CD8-positive, alpha-beta memory T cell (primary cell): ENCODE results near the gene CCDC18. TPM values are rescaled to one million over a fixed set of nuclear protein-coding genes. Genes with fewer than 3 reads are reported as not detected.
A peak's percentile ranks its signal among the peaks of the same experiment; 100 is the strongest.
"Not testable (repeated sequence)": the region's sequence is repeated elsewhere in the genome, so short reads cannot be mapped to it uniquely, and the experiment has no call there.

Experiments
- CTCF ChIA-PET: fragments of 350-600 bp; sonication (Branson Sonifier 250); formaldehyde crosslinking; loops from one replicate; lab custom pipeline; 2021; ENCODE audit warnings: antibody characterized with exemption; lab: Charles Lee
- POLR2A ChIA-PET: fragments of 350-600 bp; sonication (Branson Sonifier 250); formaldehyde crosslinking; loops from one replicate; lab custom pipeline; 2021; ENCODE audit warnings: antibody characterized with exemption; lab: Charles Lee
- DNase-seq, 5 donors: peaks; one replicate each; pipeline versions ENCODE4 v3.0.0 to v3.0.0-alpha.2; 2020 to 2022; ENCODE audit warnings: mixed read lengths in 1 of 5
- H3K27ac ChIP-seq: one replicate; pipeline ENCODE4 v1.7.0; 2013; ENCODE audit warnings: low read depth, mild to moderate bottlenecking, low read length, moderate library complexity
- H3K27me3 ChIP-seq: 2 replicates; pipeline ENCODE4 v1.7.0; 2013; ENCODE audit warnings: low read length, mild to moderate bottlenecking; ENCODE audit not compliant: insufficient read depth, poor library complexity, severe bottlenecking
- H3K36me3 ChIP-seq: 2 replicates; pipeline ENCODE4 v1.7.0; 2013; ENCODE audit warnings: mild to moderate bottlenecking, low read length, moderate library complexity; ENCODE audit not compliant: insufficient read depth
- H3K4me1 ChIP-seq: 2 replicates; pipeline ENCODE4 v1.7.0; 2013; ENCODE audit warnings: mild to moderate bottlenecking, low read length, moderate library complexity; ENCODE audit not compliant: insufficient read depth
- H3K4me3 ChIP-seq: 2 replicates; pipeline ENCODE4 v1.7.0; 2013; ENCODE audit warnings: mild to moderate bottlenecking, low read length
- H3K9me3 ChIP-seq: 2 replicates; pipeline ENCODE4 v1.7.0; 2013; ENCODE audit warnings: mild to moderate bottlenecking, low read length
- H3K27ac Mint-ChIP-seq, 8 donors: one replicate each; pipeline ENCODE4 v1.8.0; 2020 to 2021; ENCODE audit warnings: mixed read lengths in 8 of 8, mild to moderate bottlenecking in 6 of 8, inconsistent platforms in 3 of 8, moderate library complexity in 3 of 8
- H3K27me3 Mint-ChIP-seq, 2 donors: one replicate each; pipeline ENCODE4 v1.8.0; 2020 to 2021; ENCODE audit warnings: mixed read lengths in 2 of 2, mild to moderate bottlenecking in 1 of 2, moderate library complexity in 1 of 2
- H3K36me3 Mint-ChIP-seq, 3 donors: one replicate each; pipeline ENCODE4 v1.8.0; 2020 to 2021; ENCODE audit warnings: mixed read lengths in 3 of 3, inconsistent platforms in 1 of 3, mild to moderate bottlenecking in 1 of 3
- H3K4me1 Mint-ChIP-seq, 3 donors: one replicate each; pipeline ENCODE4 v1.8.0; 2020 to 2021; ENCODE audit warnings: mixed read lengths in 3 of 3, inconsistent platforms in 1 of 3, mild to moderate bottlenecking in 1 of 3
- H3K4me3 Mint-ChIP-seq, 7 donors: one replicate each; pipeline ENCODE4 v1.8.0; 2020 to 2021; ENCODE audit warnings: mixed read lengths in 7 of 7, mild to moderate bottlenecking in 6 of 7, moderate library complexity in 4 of 7, inconsistent platforms in 2 of 7
- H3K9me3 Mint-ChIP-seq, 5 donors: one replicate each; pipeline ENCODE4 v1.8.0; 2020 to 2022; ENCODE audit warnings: mixed read lengths in 5 of 5, mild to moderate bottlenecking in 3 of 5, moderate library complexity in 2 of 5, inconsistent platforms in 1 of 5
- polyA plus RNA-seq: library from polyadenylated mRNA; unstranded; fragments of 300-500 nt; fragmentation: Illumina TruSeq; gene quantifications from one replicate; pipeline ENCODE4 v1.2.3, GENCODE V29; 2021
- total RNA-seq, 2 experiments: library from RNA; stranded (reverse); gene quantifications; one replicate each; pipeline ENCODE4 v1.2.3, GENCODE V29; 2021

Gene CCDC18
- total and polyA plus RNA-seq, 3 experiments from 2014 or later, result 9.6 to 11.5 (median 10.7) TPM

DNA sequence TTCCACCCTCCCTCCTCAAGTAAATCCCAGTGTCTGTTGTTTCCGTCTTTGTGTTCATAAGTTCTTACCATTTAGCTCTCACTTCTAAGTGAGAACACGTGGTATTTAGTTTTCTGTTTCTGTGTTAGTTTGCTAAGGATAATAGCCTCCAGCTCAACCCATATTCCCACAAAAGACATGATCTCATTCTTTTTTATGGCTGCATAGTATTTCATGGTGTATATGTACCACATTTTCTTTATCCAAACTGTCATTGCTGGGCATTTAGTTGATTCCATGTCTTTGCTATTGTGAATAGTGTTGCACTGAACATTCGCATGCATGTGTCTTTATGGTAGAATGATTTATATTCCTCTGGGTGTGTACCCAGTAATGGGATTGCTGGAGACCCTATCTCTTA lies 5.9 kb upstream of the CCDC18 start:
- H3K4me3 Mint-ChIP-seq, result peak overlapping the region in 4 of 7 donors; percentile 24 to 33 (median 29)
- H3K9me3 Mint-ChIP-seq, H3K27ac ChIP-seq, H3K27me3 Mint-ChIP-seq, H3K27me3 ChIP-seq, DNase-seq, POLR2A ChIA-PET, CTCF ChIA-PET, H3K9me3 ChIP-seq, H3K36me3 ChIP-seq, H3K4me3 ChIP-seq: not testable (repeated sequence)
- H3K4me1 Mint-ChIP-seq, result peaks cover 70 to 81% (median 81%) of the 10 kb centered on the region in 3 donors
- H3K36me3 Mint-ChIP-seq, result peaks cover 6 to 46% (median 6%) of the 10 kb centered on the region in 3 donors
- peaks cover 66% of the 10 kb centered on the region for H3K4me1 ChIP-seq
- peak overlapping the region in 1 of 8 donors; percentile 29 for H3K27ac Mint-ChIP-seq

GRCh38 chr1:93177991-93178390 lies 2.5 kb upstream of the CCDC18 start:
- peak overlapping the region; percentile 97 for H3K27ac ChIP-seq
- POLR2A ChIA-PET, result interaction anchor here (0.6 kb wide), 3 partner anchors 9 to 1064 kb away, joined by 3 read pairs; no protein-coding TSS in a partner anchor

DNA sequence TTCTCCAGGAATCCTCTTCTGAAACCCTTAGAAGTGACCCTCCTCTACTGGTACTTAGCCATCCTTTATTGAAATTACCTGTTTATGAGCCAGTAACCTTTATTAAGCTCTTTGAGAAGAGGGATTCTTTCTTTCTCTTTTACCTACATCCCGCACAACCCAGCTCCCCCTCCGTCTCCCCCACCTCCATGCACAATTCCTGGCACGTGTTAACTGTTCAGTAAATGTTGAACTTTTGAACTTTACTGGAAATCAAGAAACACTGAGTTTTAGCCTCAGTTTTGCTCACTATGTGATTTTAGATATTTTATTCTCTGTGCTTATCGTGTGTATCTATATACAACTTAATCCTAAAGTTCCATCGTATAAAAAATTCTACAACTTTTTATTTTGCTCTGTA lies 2.1 kb upstream of the CCDC18 start:
- H3K27ac Mint-ChIP-seq, result peak overlapping the region in 6 of 8 donors; percentile 6 to 99 (median 92)
- peaks cover 52% of the 10 kb centered on the region for H3K4me1 ChIP-seq
- H3K27ac ChIP-seq, result peak overlapping the region; percentile 97
- no peaks in the 10 kb centered on the region for H3K27me3 Mint-ChIP-seq
- peak overlapping the region; percentile 87 to 97 (median 94) for H3K4me3 Mint-ChIP-seq
- peaks cover 0 to 2% (median 0%) of the 10 kb centered on the region in 5 donors for H3K9me3 Mint-ChIP-seq
- peaks cover 54 to 73% (median 71%) of the 10 kb centered on the region in 3 donors for H3K4me1 Mint-ChIP-seq
- ChIA-PET CTCF (interaction anchor here (1.8 to 2.1 kb wide), 2 partner anchors 12 to 98 kb away, joined by 4 to 5 read pairs; no protein-coding TSS in a partner anchor), POLR2A (interaction anchor here (0.6 to 1.3 kb wide), 2 partner anchors 11 to 1064 kb away, joined by 3 to 7 read pairs; no protein-coding TSS in a partner anchor)
- peaks cover 3 to 40% (median 6%) of the 10 kb centered on the region in 3 donors for H3K36me3 Mint-ChIP-seq
- peak overlapping the region; percentile 99 for H3K4me3 ChIP-seq
- no peaks in the 10 kb centered on the region for H3K27me3 ChIP-seq
- DNase-seq, result no peak
- H3K36me3 ChIP-seq, result peaks cover 3% of the 10 kb centered on the region
- no peaks in the 10 kb centered on the region for H3K9me3 ChIP-seq

More at GRCh38 chr1:93177991-93178390, 2.5 kb upstream of the CCDC18 start:
- peak overlapping the region; percentile 87 to 97 (median 94) for H3K4me3 Mint-ChIP-seq
- Histone ChIP-seq H3K36me3 (peaks cover 3% of the 10 kb centered on the region), H3K27me3 (no peaks in the 10 kb centered on the region), H3K4me1 (peaks cover 57% of the 10 kb centered on the region), H3K9me3 (no peaks in the 10 kb centered on the region), H3K4me3 (peak overlapping the region; percentile 99)
- peak overlapping the region in 7 of 8 donors; percentile 6 to 98 (median 87) for H3K27ac Mint-ChIP-seq
- no peak for DNase-seq
- H3K4me1 Mint-ChIP-seq, result peaks cover 58 to 74% (median 72%) of the 10 kb centered on the region in 3 donors
- H3K36me3 Mint-ChIP-seq, result peaks cover 6 to 42% (median 6%) of the 10 kb centered on the region in 3 donors
- CTCF ChIA-PET, result interaction anchor here (2.1 kb wide), 1 partner anchor 98 kb away, joined by 5 read pairs; no protein-coding TSS in a partner anchor
- H3K9me3 Mint-ChIP-seq, result peaks cover 0 to 2% (median 0%) of the 10 kb centered on the region in 5 donors
- H3K27me3 Mint-ChIP-seq, result no peaks in the 10 kb centered on the region

- peak; percentile 93 to 98 (median 97) for DNase-seq
- Histone ChIP-seq H3K4me1 (peaks cover 39% of the 10 kb centered on the region), H3K27me3 (no peaks in the 10 kb centered on the region), H3K4me3 (peak within 1 kb of the TSS; percentile 99), H3K9me3 (no peaks in the 10 kb centered on the region), H3K36me3 (no peaks in the 10 kb centered on the region), H3K27ac (peak within 1 kb of the TSS; percentile 97)
- POLR2A ChIA-PET, result interaction anchor here (0.8 to 1.3 kb wide), 3 partner anchors 12 to 666 kb away, joined by 3 to 7 read pairs (median 3); no protein-coding TSS in a partner anchor
- H3K9me3 Mint-ChIP-seq, result no peaks in the 10 kb centered on the region
- H3K4me1 Mint-ChIP-seq, result peaks cover 50 to 65% (median 65%) of the 10 kb centered on the region in 3 donors
- CTCF ChIA-PET, result interaction anchor here (1.8 to 2.1 kb wide), 2 partner anchors 14 to 100 kb away, joined by 4 to 5 read pairs; no protein-coding TSS in a partner anchor
- H3K27ac Mint-ChIP-seq, result peak within 1 kb of the TSS; percentile 92 to 100 (median 97)
- H3K4me3 Mint-ChIP-seq, result peak within 1 kb of the TSS; percentile 87 to 97 (median 94)
- H3K27me3 Mint-ChIP-seq, result no peaks in the 10 kb centered on the region
- peaks cover 0 to 31% (median 2%) of the 10 kb centered on the region in 3 donors for H3K36me3 Mint-ChIP-seq
These were observed 420 bp upstream of the CCDC18 start, which contains the start of gene TMED5 for GRCh38 chr1:93179886-93180722. TSS of gene TMED5 (minus strand) at chr1:93180413. CDS start at chr1:93180242, 171 bp downstream.

DNA sequence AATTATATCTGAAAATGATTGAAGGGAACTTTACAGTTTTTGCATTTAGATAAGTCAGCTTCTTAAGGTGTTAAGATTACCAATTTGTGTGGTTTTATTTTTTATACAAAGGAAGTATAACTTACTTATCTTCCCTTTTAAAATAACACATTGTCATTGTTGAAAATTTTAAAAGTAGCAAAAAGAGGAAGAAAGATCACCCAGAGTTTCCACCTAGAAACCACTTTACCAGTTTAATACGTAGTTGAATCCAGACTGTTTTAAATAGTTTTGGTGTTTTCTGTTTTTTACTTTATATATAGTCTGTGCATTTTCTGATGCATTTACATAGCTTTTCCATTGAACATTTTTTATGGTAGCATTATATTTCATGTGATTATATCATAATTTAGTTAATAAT lies 6.1 kb downstream of the CCDC18 start:
- peaks cover 7% of the 10 kb centered on the region for H3K4me1 ChIP-seq
- H3K27me3 ChIP-seq, result no peaks in the 10 kb centered on the region
- no peak overlapping the region for H3K4me3 Mint-ChIP-seq
- no peak overlapping the region for H3K27ac ChIP-seq
- no peak for DNase-seq
- H3K9me3 Mint-ChIP-seq, result no peaks in the 10 kb centered on the region
- no peaks in the 10 kb centered on the region for H3K27me3 Mint-ChIP-seq
- H3K9me3 ChIP-seq, result no peaks in the 10 kb centered on the region
- H3K4me3 ChIP-seq, result no peak overlapping the region
- H3K27ac Mint-ChIP-seq, result no peak overlapping the region
- H3K36me3 ChIP-seq, result no peaks in the 10 kb centered on the region
- ChIA-PET POLR2A (no interaction called here), CTCF (no interaction called here)
- H3K36me3 Mint-ChIP-seq, result peaks cover 4 to 11% (median 5%) of the 10 kb centered on the region in 3 donors
- H3K4me1 Mint-ChIP-seq, result peaks cover 21 to 44% (median 42%) of the 10 kb centered on the region in 3 donors

GRCh38 chr1:93190432-93190831 lies 9.9 kb downstream of the CCDC18 start:
- H3K9me3 ChIP-seq, result no peaks in the 10 kb centered on the region
- H3K4me3 ChIP-seq, result no peak overlapping the region
- Mint-ChIP-seq H3K27ac (peak overlapping the region in 1 of 8 donors; percentile 73), H3K36me3 (peaks cover 8 to 20% (median 10%) of the 10 kb centered on the region in 3 donors), H3K9me3 (no peaks in the 10 kb centered on the region), H3K27me3 (no peaks in the 10 kb centered on the region), H3K4me3 (no peak overlapping the region), H3K4me1 (peaks cover 6 to 18% (median 16%) of the 10 kb centered on the region in 3 donors)
- CTCF ChIA-PET, result interaction anchor here (1.1 to 1.3 kb wide), 2 partner anchors 12 to 332 kb away, joined by 3 read pairs; no protein-coding TSS in a partner anchor
- H3K27me3 ChIP-seq, result no peaks in the 10 kb centered on the region
- no peaks in the 10 kb centered on the region for H3K4me1 ChIP-seq
- no peaks in the 10 kb centered on the region for H3K36me3 ChIP-seq
- POLR2A ChIA-PET, result no interaction called here
- DNase-seq, result no peak
- no peak overlapping the region for H3K27ac ChIP-seq

DNA sequence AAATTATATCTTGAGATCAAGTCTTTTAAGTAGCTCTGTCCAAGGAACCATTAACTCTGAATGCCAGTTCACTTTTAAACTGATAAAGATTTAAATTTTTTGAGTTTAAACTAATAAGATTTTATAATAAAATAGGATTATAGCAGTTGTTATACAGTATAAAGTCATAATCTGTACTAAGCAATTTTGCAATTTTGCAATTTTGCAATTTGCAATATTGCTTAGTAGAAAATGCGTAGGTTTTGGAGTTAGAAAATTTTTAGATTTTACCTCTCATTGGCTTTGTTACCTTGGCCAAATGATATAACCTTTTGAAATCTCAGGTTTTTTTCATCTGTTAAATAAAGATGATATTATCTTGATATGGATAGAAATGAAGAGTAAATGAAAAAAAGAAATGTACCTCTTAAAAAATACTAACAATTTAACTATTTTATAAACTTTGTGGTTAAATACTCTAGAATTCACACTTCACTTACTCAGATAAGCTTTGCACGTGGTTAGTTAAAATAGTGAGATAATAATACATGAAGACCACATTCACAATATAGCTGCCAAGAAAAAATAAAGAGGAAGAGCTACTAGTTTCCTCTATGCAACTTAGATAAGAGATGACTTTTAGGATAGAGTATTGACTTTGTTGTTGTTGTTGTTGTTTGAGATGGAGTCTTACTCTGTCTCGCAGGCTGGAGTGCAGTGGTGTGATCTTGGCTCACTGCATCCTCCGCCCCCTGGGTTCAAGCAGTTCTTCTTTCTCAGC lies 13.9 kb downstream of the CCDC18 start:
- Histone ChIP-seq H3K36me3 (no peaks in the 10 kb centered on the region), H3K27ac (no peak overlapping the region), H3K4me3 (no peak overlapping the region), H3K4me1 (no peaks in the 10 kb centered on the region), H3K27me3 (no peaks in the 10 kb centered on the region), H3K9me3 (no peaks in the 10 kb centered on the region)
- Mint-ChIP-seq H3K9me3 (no peaks in the 10 kb centered on the region), H3K27ac (no peak overlapping the region), H3K4me3 (no peak overlapping the region), H3K36me3 (peaks cover 13 to 28% (median 20%) of the 10 kb centered on the region in 3 donors), H3K4me1 (peaks cover 3 to 9% (median 7%) of the 10 kb centered on the region in 3 donors), H3K27me3 (no peaks in the 10 kb centered on the region)
- DNase-seq, result no peak
- POLR2A ChIA-PET, result no interaction called here
- CTCF ChIA-PET, result no interaction called here
